Stimulated activated naive CD4-positive, alpha-beta T cell treated with Interleukin-2 at 50 U/mL for 16 hours (primary cell): Measurements from ENCODE around the gene KRT27.
"Not testable (repeated sequence)": the region's sequence is repeated elsewhere in the genome, so short reads cannot be mapped to it uniquely, and the experiment has no call there.

Experiments used
- DNase-seq: peaks from one replicate; lab custom pipeline; 2025; lab: John Stamatoyannopoulos, UW

Gene KRT27

GRCh38 chr17:40755231-40755630 is 27.1 kb downstream of the KRT27 start, which contains the start of gene KRT25:
TSS of gene KRT25 (minus strand) at chr17:40755331. CDS start at chr17:40755271, 60 bp downstream.
- no peak for DNase-seq

- no peak for DNase-seq
Measured at GRCh38 chr17:40753804-40754203, 28.5 kb downstream of the KRT27 start.

- DNase-seq: no peak
Measured at GRCh38 chr17:40751065-40751464, 31.3 kb downstream of the KRT27 start.

- DNase-seq: no peak
Measured at GRCh38 chr17:40750391-40750790, 32.0 kb downstream of the KRT27 start.

GRCh38 chr17:40748666-40749065 is 33.7 kb downstream of the KRT27 start:
- not testable (repeated sequence) for DNase-seq

GRCh38 chr17:40738553-40738952 is 43.8 kb downstream of the KRT27 start:
- DNase-seq: no peak

- no peak for DNase-seq
Measured at GRCh38 chr17:40735016-40735415, 47.3 kb downstream of the KRT27 start.

GRCh38 chr17:40734018-40734417 is 48.3 kb downstream of the KRT27 start:
- no peak for DNase-seq

- no peak for DNase-seq
Measured at GRCh38 chr17:40730970-40731369, 51.4 kb downstream of the KRT27 start.

GRCh38 chr17:40727447-40728231 is 54.7 kb downstream of the KRT27 start:
- no peak for DNase-seq

- DNase-seq: no peak
Measured at GRCh38 chr17:40726919-40727318, 55.4 kb downstream of the KRT27 start.
